ENCODE results near the gene GRAP.
"Not testable (repeated sequence)": the region's sequence is repeated elsewhere in the genome, so short reads cannot be mapped to it uniquely, and the experiment has no call there.

Gene GRAP

GRCh38 chr17:19041871-19042270 lies 4.9 kb downstream of the GRAP start:
- not testable (repeated sequence) for DNase-seq

DNA sequence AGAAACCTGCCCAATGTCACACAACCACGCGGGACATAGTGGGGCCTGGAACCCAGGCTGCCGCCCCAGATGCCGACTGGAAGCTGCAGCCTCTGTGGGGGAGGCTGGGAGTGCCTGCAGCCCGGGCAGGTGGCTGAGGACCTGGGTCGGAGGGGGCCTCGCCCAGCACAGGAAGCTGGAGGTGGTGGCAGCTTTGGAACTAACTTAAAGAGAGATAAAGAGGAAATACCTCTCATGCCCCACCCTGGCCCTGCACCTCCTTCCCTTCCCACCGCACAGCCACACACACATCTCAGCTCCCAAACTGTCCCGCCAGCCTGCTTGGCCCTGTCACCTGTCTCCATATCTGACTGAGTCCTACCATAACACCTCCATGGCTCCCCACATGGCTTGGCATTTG lies 6.4 kb downstream of the GRAP start:
- DNase-seq: not testable (repeated sequence)

DNA sequence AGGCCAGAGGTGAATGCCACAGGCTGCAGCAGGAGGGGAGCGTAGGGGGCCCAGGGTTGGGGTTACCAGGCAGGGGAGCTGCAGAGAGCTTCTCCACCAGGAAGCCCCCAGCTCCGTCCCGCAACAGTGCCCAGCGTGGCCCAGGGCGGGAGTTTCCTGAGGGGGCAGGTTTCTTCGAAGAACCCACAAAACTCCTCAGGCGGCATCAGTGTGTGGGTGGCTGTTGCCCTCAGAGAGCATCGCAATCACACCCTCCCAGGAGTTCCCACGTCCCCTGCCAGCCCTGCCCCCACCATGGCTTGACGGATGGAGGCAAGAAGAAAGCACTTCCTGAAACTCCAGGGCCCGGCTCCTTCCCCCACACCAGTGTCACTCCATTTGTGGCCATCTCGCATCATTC lies 8.0 kb downstream of the GRAP start:
- not testable (repeated sequence) for DNase-seq

DNA sequence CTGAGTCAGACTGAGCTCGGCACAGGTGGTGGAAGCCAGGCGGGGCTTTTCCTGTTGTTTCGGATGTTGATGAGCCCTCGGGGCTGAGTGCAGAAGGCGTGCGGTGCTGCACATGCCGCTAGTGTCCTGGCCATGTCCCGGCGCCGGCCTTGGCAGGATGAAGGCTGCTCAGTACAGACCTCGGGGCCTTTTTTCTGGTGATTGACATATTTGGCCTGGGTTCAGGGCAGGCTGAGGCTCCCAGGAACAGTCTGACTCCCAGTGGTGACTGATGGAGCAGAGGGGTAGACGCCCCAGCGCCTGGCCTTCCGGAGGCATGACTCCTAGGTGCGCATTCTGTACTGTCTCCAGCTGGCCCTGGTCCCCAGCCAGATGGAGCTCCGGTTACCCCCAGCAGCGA lies 8.8 kb downstream of the GRAP start:
- not testable (repeated sequence) for DNase-seq

GRCh38 chr17:19037547-19037946 lies 9.2 kb downstream of the GRAP start:
- DNase-seq: not testable (repeated sequence)

DNA sequence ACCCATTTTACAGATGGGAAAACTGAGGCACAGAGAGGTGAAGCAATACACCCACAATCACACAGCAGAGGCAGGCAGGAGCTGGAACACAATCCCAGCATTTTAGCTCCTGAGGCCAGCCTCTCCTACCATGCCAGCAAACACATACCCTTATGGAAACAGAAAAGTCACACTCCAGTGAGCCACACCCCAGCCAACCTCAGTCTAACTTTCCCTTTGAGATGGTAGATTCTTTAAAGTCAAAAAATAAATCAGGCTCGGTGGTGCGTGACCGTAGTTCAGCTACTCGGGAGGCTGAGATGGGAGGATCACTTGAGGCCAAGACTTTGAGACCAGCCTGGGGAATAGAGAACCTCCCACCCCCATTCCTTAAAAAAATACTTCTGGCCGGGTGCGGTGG lies 10.6 kb downstream of the GRAP start:
- not testable (repeated sequence) for DNase-seq

DNA sequence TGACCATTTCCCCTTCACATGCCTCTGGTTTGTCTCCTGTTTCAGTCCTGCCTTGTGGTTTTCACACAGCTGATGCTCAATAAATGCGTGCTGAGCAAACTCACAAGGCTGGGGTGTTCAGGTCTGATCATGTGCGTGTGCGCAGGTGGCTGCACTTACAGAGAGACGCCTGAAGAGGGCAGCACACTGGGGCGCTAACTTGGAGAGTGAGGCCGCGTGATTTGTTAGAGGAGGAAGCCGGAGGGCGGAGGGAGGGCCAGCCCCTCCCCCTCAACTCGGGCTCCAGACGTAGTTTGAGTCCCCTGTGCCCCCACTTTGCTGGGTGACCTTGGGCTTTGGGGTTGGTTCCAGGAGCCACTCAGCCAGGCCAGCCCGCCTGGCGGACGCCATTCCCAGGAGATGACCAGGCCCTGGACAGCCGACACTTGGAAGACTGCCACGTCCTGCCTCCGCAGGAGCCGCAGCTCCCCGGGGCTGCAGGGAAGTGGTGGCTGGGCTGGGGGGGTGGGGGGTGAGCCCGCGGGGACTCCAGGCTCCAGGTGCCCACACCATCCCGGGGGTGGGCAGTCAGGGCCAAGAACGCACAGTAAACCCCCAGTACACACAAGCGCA lies 14.3 kb downstream of the GRAP start:
- DNase-seq: not testable (repeated sequence)

DNA sequence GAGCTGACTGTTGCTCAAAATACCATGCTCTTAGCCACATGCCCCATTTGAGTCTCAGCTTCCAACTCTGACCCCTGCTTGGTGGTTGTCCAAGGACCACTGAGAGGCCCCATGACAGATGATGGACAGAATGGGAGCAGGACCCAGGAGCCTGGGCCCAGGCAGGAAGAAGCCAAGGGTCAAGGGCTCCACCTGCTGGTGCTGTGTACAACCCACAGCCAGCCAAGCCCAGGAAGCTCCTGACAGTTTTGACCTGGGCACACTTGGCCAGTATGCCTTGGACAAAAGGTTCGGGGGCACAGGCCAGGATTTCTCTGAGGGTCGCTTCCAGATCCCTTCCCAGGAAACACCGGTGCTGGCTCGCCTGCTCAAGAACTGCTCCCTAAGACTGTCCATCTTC lies 15.0 kb downstream of the GRAP start:
- DNase-seq: peak; percentile 24

DNA sequence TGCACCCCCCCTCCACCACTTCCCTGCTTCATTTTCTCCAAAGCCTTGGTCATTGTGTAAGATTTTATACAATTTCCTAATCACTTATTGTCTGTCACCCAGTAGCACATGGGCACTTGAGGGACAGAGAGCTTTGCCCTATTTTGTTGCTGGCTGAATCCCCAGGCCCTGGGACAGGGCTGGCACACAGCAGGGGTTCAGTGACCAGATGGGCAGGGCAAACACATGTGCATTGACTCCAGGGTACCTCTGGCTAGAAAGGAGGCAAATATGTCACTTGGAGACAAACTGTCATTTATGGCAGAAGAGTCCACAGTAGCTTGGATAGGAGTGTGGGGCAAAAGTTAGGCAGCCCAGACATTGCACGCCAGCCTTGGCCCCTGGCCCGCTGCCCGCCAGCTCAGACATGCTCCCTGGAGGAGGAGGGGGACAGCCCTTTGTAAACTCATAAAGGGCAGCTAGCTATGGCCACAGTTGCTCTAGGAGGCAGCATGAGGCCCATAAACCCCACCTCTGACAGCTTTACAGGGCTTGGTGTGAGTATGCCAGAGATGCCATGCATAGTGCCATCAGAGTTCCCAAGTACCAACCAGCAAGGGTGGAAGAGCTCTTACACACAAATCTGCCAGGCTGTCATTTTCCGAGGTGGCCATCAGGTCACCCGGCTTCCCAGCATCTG lies 15.8 kb downstream of the GRAP start:
- DNase-seq: not testable (repeated sequence)

- not testable (repeated sequence) for DNase-seq
These were observed 17.0 kb downstream of the GRAP start for GRCh38 chr17:19029740-19030139.

DNA sequence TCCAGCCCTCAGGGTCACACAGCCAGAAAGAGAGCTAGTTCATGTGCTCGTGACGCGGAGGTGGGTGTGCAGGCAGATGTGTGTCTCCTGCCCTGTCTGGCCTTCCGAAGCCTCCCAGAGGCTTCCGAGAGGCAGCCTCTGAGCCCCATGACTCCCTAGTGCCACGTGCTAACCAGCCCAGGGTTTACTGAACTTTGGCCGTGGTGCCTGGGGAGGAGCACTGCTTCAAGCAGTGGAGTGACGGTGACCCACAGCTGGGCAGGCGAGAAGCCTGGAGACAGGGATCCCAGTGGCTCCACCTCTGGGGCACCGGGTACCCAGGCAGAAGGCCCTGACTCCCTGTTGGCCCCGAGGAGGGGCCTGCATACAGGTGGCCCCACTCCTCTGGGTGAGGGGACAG lies 18.1 kb downstream of the GRAP start:
- DNase-seq: not testable (repeated sequence)

GRCh38 chr17:19024101-19025078 lies 22.4 kb downstream of the GRAP start:
- no peak for DNase-seq

- no peak for DNase-seq
These were observed 23.4 kb downstream of the GRAP start for GRCh38 chr17:19023209-19023999.

DNA sequence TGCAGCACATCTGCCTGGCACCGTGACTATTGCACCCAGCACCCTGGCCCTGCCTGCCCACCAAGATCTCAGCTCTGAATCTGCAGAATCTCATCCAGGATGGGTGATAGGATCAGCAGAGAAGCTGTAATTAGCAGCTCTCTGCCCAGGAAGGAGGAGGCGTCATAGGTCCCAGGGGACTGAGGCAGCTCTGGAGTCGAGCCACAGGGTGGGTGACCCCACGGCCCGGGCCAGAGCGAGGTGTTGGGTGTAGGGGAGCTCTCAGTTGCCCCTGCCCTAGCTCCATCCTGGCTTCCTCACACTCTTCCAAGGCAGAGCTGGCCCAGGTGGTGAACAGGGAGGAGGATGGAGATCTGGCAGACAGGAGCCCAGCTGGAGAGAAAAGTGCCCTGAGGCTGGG lies 24.0 kb downstream of the GRAP start:
- DNase-seq: no peak

DNA sequence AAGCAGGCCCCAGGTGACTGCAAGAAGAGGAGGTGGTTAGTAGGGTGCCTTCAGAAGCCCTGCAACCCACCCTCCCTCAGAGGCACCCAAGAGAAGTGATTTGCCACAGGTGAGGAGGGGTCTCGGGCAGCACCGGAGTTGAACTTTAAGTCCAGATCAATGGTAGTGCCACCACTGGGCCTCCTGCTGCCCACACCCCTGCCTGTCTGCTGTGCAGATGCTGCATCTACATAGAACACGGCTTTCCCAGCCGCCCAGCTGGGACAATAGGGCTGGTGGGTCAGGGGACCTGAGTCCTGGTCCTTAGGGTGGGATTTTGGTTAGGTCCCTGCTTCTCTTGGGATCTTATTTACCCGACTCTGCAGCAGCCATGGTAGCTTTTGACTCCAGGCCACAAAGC lies 24.6 kb downstream of the GRAP start:
- DNase-seq: no peak

DNA sequence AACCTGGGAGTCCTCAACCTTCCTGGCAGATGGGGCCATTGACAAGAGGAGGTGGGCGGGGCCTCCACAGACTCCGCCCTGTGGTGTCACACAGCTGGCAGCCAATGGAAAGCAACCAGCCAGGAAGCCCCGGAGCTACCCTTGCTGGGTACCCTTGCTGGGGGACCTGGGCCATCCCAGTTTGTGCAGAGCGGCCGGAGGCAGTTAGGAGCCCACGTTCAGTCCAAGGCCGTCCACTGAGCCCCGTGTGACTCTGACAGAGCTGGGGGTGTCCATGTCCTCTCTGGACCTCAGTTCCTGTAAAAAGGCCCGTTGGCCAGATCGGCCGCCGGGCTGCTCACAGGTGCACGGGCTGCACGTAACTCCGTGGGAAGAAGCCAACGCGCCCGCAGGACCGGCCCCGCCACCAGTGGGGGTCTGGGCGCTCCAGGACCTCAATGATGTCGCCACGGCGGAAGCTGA lies 25.1 kb downstream of the GRAP start:
- no peak for DNase-seq

DNA sequence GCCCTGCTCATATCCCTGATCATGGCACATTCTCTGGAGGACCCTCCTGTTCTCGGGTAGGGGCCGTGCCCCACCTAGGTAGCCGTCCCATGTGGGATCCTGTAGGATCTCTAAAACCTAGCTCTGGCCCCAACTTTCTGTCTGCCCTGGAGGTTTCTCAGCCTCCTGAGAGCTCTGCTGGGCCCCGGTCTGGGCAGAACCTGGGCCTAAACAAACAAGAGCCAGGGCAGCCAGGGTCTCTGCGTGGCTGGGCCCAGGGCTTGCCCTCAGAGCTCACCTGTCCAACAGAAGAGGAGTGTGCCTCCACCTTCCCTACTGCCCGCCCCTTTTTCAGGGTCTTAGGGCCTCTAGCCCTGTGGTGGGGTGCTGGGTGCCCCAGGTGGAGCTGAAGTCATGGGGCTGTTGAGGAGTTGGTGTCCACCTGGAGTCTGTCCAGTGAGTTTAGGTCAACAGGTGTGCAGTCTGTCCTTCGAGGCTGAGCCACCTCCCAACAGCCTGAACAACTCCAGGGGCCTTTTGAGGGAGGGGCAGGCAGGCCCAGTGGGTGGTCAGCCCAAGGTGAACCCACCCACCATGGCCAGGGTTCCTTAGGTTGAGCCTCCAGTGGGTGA lies 25.6 kb downstream of the GRAP start:
- not testable (repeated sequence) for DNase-seq

GRCh38 chr17:19020016-19020415 lies 26.7 kb downstream of the GRAP start:
- DNase-seq: no peak

GRCh38 chr17:19019041-19019941 lies 27.5 kb downstream of the GRAP start:
- no peak for DNase-seq

DNA sequence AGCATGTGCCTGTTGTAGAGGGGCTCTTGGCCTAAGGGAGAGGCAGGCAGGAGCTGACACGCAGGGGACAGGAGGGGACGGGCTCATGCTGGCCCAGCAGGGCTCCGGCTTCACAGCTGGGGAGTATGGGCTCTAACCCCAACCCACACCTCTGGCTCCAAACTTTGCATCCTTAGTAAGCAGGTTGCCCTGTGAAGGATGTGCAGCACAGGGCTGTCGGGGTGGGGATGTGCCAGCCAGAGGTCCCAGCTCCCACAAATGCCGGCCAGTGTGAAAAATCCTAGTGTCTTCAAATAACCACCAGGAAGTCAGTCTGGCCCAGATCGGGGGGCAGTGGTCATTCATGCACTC lies 28.2 kb downstream of the GRAP start:
- DNase-seq: no peak
